ENCODE measurements around the gene SERPINE2. TPM values are rescaled to one million over a fixed set of nuclear protein-coding genes. Genes with fewer than 3 reads are reported as not detected.

The SERPINE2 gene
- total RNA-seq, 2 donors from 2014 or later = 13.6 to 19.2 TPM

- TF ChIP-seq CTCF (IDR thresholded peaks at IDR 0.05) = no peak
- intact Hi-C loops (cut with DNase I) = no loop called here
- no peak overlapping the region for H3K27ac ChIP-seq
These were observed 7.6 kb downstream of the SERPINE2 start for GRCh38 chr2:224031358-224031970.

GRCh38 chr2:224030786-224031185 lies 8.3 kb downstream of the SERPINE2 start:
- H3K9ac ChIP-seq (ENCODE audit: low read depth in 2 of 2, low read length in 2 of 2) = no peak overlapping the region
- H3K4me1 ChIP-seq = no peaks in the 10 kb centered on the region
- H3K27ac ChIP-seq = no peak overlapping the region
- H3K9me3 ChIP-seq = no peaks in the 10 kb centered on the region
- no peak overlapping the region for H3K4me3 ChIP-seq
- H3K36me3 ChIP-seq = no peaks in the 10 kb centered on the region
- no peak for TF ChIP-seq CTCF (IDR thresholded peaks at IDR 0.05)
- no peak for DNase-seq
- no peaks in the 10 kb centered on the region for H3K27me3 ChIP-seq
- intact Hi-C loops (cut with DNase I) = no loop called here

More at GRCh38 chr2:224031358-224031970, 7.6 kb downstream of the SERPINE2 start:
- no peak overlapping the region for H3K4me3 ChIP-seq
- H3K36me3 ChIP-seq = no peaks in the 10 kb centered on the region
- DNase-seq = no peak
- H3K27me3 ChIP-seq = no peaks in the 10 kb centered on the region
- H3K9me3 ChIP-seq = no peaks in the 10 kb centered on the region
- H3K9ac ChIP-seq (ENCODE audit: low read depth in 2 of 2, low read length in 2 of 2) = no peak overlapping the region
- H3K4me1 ChIP-seq = no peaks in the 10 kb centered on the region

GRCh38 chr2:224029876-224030275 lies 9.2 kb downstream of the SERPINE2 start:
- Histone ChIP-seq H3K9ac (ENCODE audit: low read depth in 2 of 2, low read length in 2 of 2) (no peak overlapping the region), H3K36me3 (no peaks in the 10 kb centered on the region), H3K27me3 (no peaks in the 10 kb centered on the region), H3K4me3 (no peak overlapping the region), H3K9me3 (no peaks in the 10 kb centered on the region), H3K4me1 (no peaks in the 10 kb centered on the region), H3K27ac (no peak overlapping the region)
- intact Hi-C loops (cut with DNase I) = no loop called here
- no peak for TF ChIP-seq CTCF (IDR thresholded peaks at IDR 0.05)
- no peak for DNase-seq

DNA sequence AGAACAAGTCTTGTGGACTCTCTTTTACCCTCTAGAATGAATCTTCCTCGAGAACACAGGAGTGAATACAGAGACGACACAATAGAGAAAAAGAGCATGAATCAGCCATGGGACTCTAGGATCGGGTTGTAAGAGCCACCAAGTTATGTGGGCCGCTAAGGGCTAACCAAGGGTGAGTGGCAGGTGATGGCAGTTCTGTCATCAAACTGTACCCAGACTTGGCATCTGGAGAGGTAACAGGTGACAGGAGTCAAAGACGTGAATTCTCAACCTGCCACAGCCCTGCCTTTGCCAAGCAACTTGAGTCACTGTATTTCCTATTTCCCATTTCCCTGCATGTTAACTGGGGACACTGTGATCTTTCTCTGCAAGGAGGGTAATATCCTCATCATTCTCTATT lies 11.2 kb downstream of the SERPINE2 start:
- Histone ChIP-seq H3K9me3 (no peaks in the 10 kb centered on the region), H3K27me3 (no peaks in the 10 kb centered on the region), H3K4me3 (no peak overlapping the region), H3K4me1 (no peaks in the 10 kb centered on the region), H3K9ac (ENCODE audit: low read depth in 2 of 2, low read length in 2 of 2) (no peak overlapping the region), H3K27ac (no peak overlapping the region), H3K36me3 (no peaks in the 10 kb centered on the region)
- intact Hi-C loops (cut with DNase I) = no loop called here
- TF ChIP-seq CTCF (IDR thresholded peaks at IDR 0.05) = no peak
- DNase-seq = no peak

- Histone ChIP-seq H3K27me3 (no peaks in the 10 kb centered on the region), H3K36me3 (no peaks in the 10 kb centered on the region), H3K4me1 (no peaks in the 10 kb centered on the region), H3K9me3 (no peaks in the 10 kb centered on the region), H3K27ac (no peak overlapping the region), H3K9ac (ENCODE audit: low read depth in 2 of 2, low read length in 2 of 2) (no peak overlapping the region), H3K4me3 (no peak overlapping the region)
- DNase-seq = no peak
- intact Hi-C loops (cut with DNase I) = no loop called here
- no peak for TF ChIP-seq CTCF (IDR thresholded peaks at IDR 0.05)
These were observed 12.0 kb downstream of the SERPINE2 start for GRCh38 chr2:224027070-224027469.

Measured in colonic mucosa (tissue), 4 donors.